ENCODE data around the gene ATE1. TPM values are rescaled to one million over a fixed set of nuclear protein-coding genes. Genes with fewer than 3 reads are reported as not detected.

Gene ATE1
- total and polyA plus RNA-seq, 2 of the 4 experiments (the other 2 are of a cell fraction): 6.4 to 27.8 TPM

DNA sequence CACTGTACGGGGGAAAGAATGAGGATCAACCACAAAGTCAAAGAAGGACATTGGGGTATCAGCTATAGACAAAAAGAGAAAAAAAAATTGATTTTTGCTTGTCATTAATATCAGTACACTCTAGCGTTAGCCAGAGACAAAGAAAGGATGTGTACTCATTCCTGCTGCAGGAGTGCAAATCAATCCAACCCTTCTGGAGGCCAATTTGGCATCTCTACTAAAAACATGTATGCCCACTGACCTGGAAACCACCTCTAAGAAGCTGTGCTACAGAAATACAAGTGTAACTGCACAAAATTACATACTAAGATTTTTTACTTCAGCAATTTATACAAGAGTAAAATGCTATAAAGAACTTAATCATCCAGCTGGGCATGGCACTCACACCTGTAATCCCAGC, 33.6 kb upstream of the ATE1 start:
- Histone ChIP-seq H3K4me3 (ENCODE audit: insufficient read depth, low read depth, low read length) (no peak overlapping the region), H3K4me2 (ENCODE audit: low read depth, low read length) (no peak overlapping the region), H2AFZ (replicated peaks; ENCODE audit: low read length, poor library complexity) (no peak overlapping the region), H3K18ac (ENCODE audit: low read depth, low read length) (no peak overlapping the region), H2AK9ac (replicated peaks; ENCODE audit: low read depth, low read length, poor library complexity) (no peak overlapping the region), H4K5ac (ENCODE audit: low read depth, low read length) (no peak overlapping the region), H2BK5ac (ENCODE audit: low read depth, low read length, poor library complexity, severe bottlenecking) (no peak overlapping the region), H3K4me1 (ENCODE audit: control insufficient read depth, insufficient read depth, low read length) (peaks cover 2% of the 10 kb centered on the region), H2BK20ac (ENCODE audit: low read depth, low read length) (no peak overlapping the region), H2AK5ac (ENCODE audit: low read depth, low read length) (no peak overlapping the region), H3K27ac (ENCODE audit: insufficient read depth, low read length) (no peak overlapping the region), H4K20me1 (ENCODE audit: insufficient read depth, low read length) (no peaks in the 10 kb centered on the region), H2BK120ac (ENCODE audit: low read depth, low read length) (no peak overlapping the region), H3K9me1 (ENCODE audit: insufficient read depth, low read length) (peaks cover 1% of the 10 kb centered on the region; the same call in 1 of the 2 replicates), H3K14ac (replicated peaks; ENCODE audit: low read depth, low read length) (no peak overlapping the region), H3K4ac (ENCODE audit: low read depth, low read length) (no peak overlapping the region), H4K8ac (ENCODE audit: low read depth in 2 of 2, low read length in 2 of 2) (no peak overlapping the region), H4K91ac (ENCODE audit: insufficient read depth, low read depth, low read length) (no peak overlapping the region), H2BK15ac (ENCODE audit: low read depth, low read length) (no peak overlapping the region), H3K9ac (ENCODE audit: low read depth, low read length) (no peak overlapping the region), H3K79me1 (ENCODE audit: low read depth in 1 of 2, low read length in 2 of 2) (no peaks in the 10 kb centered on the region; a peak in 1 of 4 replicates), H3K56ac (ENCODE audit: extremely low read depth, insufficient read depth, low read length) (no peak overlapping the region), H3K27me3 (ENCODE audit: control insufficient read depth, insufficient read depth, low read length) (no peaks in the 10 kb centered on the region), H3K36me3 (ENCODE audit: control insufficient read depth, insufficient read depth, low read length) (peaks cover 9% of the 10 kb centered on the region), H3K23ac (ENCODE audit: low read depth, low read length) (no peak overlapping the region), H3K9me3 (ENCODE audit: control insufficient read depth, insufficient read depth, low read length) (no peaks in the 10 kb centered on the region)
- intact Hi-C loops (cut with micrococcal nuclease) (no loop called here), dilution Hi-C loops (cut with HindIII; ENCODE audit: low sequenced_read_pairs, unreplicated experiment) (no loop called here), in situ Hi-C loops (cut with MboI; ENCODE audit: low sequenced_read_pairs) (no loop called here)
- TF ChIP-seq MXI1 (IDR thresholded peaks at IDR 0.05; ENCODE audit: borderline replicate concordance, low read depth, low read length): no peak
- DNase-seq (no peak), ATAC-seq (ENCODE audit: low read depth) (no peak)
- BruUV-seq (replicated peaks): no TSS peak
- WGBS, 2 experiments (ENCODE audit: extremely low coverage in 2 of 2, insufficient read length in 1 of 2): 100% methylated on average over 1 of the region's 2 CpGs; no CpG with 5 or more reads in 1 of the 2 experiments
- ChIA-PET POLR2A (ENCODE audit: unreplicated experiment) (no interaction called here), CTCF (no interaction called here)
